Testis (tissue), 3 donors: ENCODE measurements around the gene TASP1. TPM values are rescaled to one million over a fixed set of nuclear protein-coding genes. Genes with fewer than 3 reads are reported as not detected.

ENCODE experiments used
- DNase-seq: peaks from one replicate; pipeline ENCODE4 v3.0.0-alpha.2; 2019
- H3K27ac ChIP-seq, 2 donors: fragments of 200-600 bp; sonication (generic); one replicate each; pipeline ENCODE4 v1.5.1; 2019
- H3K27me3 ChIP-seq: fragments of 200-600 bp; sonication (generic); one replicate; pipeline ENCODE4 v1.5.1; 2019
- H3K36me3 ChIP-seq: fragments of 200-600 bp; sonication (generic); one replicate; pipeline ENCODE4 v1.5.1; 2017; ENCODE audit warnings: low read depth; ENCODE audit errors: missing control alignments
- H3K4me1 ChIP-seq: fragments of 200-600 bp; sonication (generic); one replicate; pipeline ENCODE4 v1.5.1; 2019
- H3K4me3 ChIP-seq, 2 donors: fragments of 200-600 bp; sonication (generic); one replicate each; pipeline ENCODE4 v1.5.1; 2017 to 2019
- H3K9me3 ChIP-seq: fragments of 200-600 bp; sonication (generic); one replicate; pipeline ENCODE4 v1.5.1; 2017
- CTCF ChIP-seq, 3 experiments: fragments of 450-650 bp in 2 of 3; fragments of 200-600 bp in 1 of 3; sonication (generic) in 1 of 3; IDR thresholded peaks; one replicate each; pipeline ENCODE4 v1.5.1; 2016 to 2019; ENCODE audit warnings: antibody characterized with exemption in 3 of 3, mild to moderate bottlenecking in 2 of 3, moderate library complexity in 1 of 3
- POLR2A ChIP-seq: fragments of 450-650 bp; IDR thresholded peaks from one replicate; pipeline ENCODE4 v1.6.1; 2017; ENCODE audit warnings: antibody characterized with exemption, mild to moderate bottlenecking, moderate library complexity
- WGBS, 2 donors: methylation state at CpG; one replicate each; pipeline ENCODE4 v1.1.5; 2018; 5-methylcytosine and 5-hydroxymethylcytosine counted together
- intact Hi-C: fragments of 100-400 bp; cut with DNase I; formaldehyde crosslinking; loops from one replicate; pipeline ENCODE4 v1.15.1; 2023; ENCODE audit warnings: low total_unique reads
- polyA plus RNA-seq: library from polyadenylated mRNA; stranded (reverse); fragments of 350-450 nt; fragmentation: Illumina TruSeq; extraction: RNeasy Lipid Tissue Mini Kit (QIAGEN cat#74804); gene quantifications from one replicate; pipeline ENCODE4 v1.2.3, GENCODE V29; 2014; ENCODE audit warnings: low read depth, low replicate concordance; ENCODE audit not compliant: insufficient read depth
- total RNA-seq, 2 donors: library from RNA; depleted of rRNA; stranded (reverse); fragments of >200 nt; gene quantifications; one replicate each; pipeline ENCODE4 v1.2.3, GENCODE V29; 2016

Gene TASP1
- total and polyA plus RNA-seq, 3 donors from 2014 or later = 10.5 to 14.4 (median 13.1) TPM

- no peak for DNase-seq
- Histone ChIP-seq H3K27me3 (no peaks in the 10 kb centered on the region), H3K9me3 (no peaks in the 10 kb centered on the region), H3K4me1 (no peaks in the 10 kb centered on the region), H3K36me3 (no peaks in the 10 kb centered on the region), H3K27ac (no peak overlapping the region), H3K4me3 (no peak overlapping the region)
- TF ChIP-seq CTCF (IDR thresholded peaks at IDR 0.05) (no peak), POLR2A (no peak)
- 92 to 98% methylated on average over 3 of the region's 3 CpGs for WGBS, 2 donors
- intact Hi-C loops = no loop called here
These were observed 84.7 kb downstream of the TASP1 start for GRCh38 chr20:13554076-13554475.

DNA sequence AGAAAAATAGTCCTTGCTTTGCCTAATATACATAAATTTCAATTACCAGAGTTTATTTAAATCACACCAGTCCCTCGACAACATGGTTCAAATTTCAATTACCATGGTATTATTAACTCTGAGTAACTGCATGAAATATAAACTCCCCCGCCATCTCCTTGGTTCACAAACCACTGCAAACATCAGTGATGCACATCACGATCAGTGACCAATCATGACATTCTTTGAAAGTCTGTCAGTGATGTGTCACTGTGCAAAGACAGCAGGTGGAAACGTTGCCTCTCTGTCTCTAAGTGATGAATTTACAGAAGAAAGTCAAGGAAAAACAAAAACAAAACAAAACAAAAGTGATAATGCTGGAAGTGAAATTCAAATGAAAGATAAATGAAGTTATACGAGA lies 86.7 kb downstream of the TASP1 start:
- TF ChIP-seq CTCF (IDR thresholded peaks at IDR 0.05) (no peak), POLR2A (no peak)
- H3K9me3 ChIP-seq = no peaks in the 10 kb centered on the region
- WGBS, 2 donors = 86 to 92% methylated on average over 5 of the region's 5 CpGs
- H3K36me3 ChIP-seq = no peaks in the 10 kb centered on the region
- H3K27ac ChIP-seq = no peak overlapping the region
- no peak for DNase-seq
- no peaks in the 10 kb centered on the region for H3K4me1 ChIP-seq
- H3K27me3 ChIP-seq = no peaks in the 10 kb centered on the region
- no peak overlapping the region for H3K4me3 ChIP-seq
- intact Hi-C loops = no loop called here

DNA sequence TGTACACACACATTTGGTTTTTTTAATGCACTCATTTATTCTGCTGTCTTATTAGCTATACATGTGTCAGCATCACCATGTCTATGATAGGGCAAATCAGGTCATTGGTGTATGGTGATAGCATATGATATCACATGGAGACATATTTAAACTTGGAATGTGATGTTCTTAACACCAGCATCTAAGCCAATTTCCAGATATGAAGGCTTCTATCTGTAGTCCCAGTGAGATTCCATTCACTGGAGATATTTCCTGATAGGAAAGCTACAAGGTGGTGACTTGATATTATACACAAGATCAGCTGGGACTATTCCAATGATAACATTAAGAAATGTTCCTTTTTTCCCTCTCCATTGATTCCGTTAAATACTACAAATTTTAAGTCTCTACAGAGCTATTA lies 89.3 kb downstream of the TASP1 start:
- intact Hi-C loops = no loop called here
- TF ChIP-seq POLR2A (no peak), CTCF (IDR thresholded peaks at IDR 0.05) (no peak)
- H3K27ac ChIP-seq = no peak overlapping the region
- WGBS, 2 donors = 93 to 94% methylated on average over 1 of the region's 1 CpG
- H3K9me3 ChIP-seq = no peaks in the 10 kb centered on the region
- H3K27me3 ChIP-seq = no peaks in the 10 kb centered on the region
- H3K4me3 ChIP-seq = no peak overlapping the region
- no peaks in the 10 kb centered on the region for H3K36me3 ChIP-seq
- no peaks in the 10 kb centered on the region for H3K4me1 ChIP-seq
- DNase-seq = no peak

GRCh38 chr20:13546497-13547131 lies 92.1 kb downstream of the TASP1 start:
- WGBS, 2 donors = 29 to 35% methylated on average over 2 of the region's 2 CpGs

More at GRCh38 chr20:13546497-13547131, 92.1 kb downstream of the TASP1 start:
- intact Hi-C loops = no loop called here
- H3K27ac ChIP-seq = no peak overlapping the region
- no peaks in the 10 kb centered on the region for H3K36me3 ChIP-seq
- H3K27me3 ChIP-seq = no peaks in the 10 kb centered on the region
- TF ChIP-seq POLR2A (no peak), CTCF (IDR thresholded peaks at IDR 0.05) (peak; percentile 42 to 71 (median 48))
- peak; percentile 90 for DNase-seq
- no peaks in the 10 kb centered on the region for H3K4me1 ChIP-seq
- H3K9me3 ChIP-seq = no peaks in the 10 kb centered on the region
- no peak overlapping the region for H3K4me3 ChIP-seq
